ENCODE results near the gene TNKS1BP1. TPM values are rescaled to one million over a fixed set of nuclear protein-coding genes. Genes with fewer than 3 reads are reported as not detected.

TNKS1BP1 gene
- total and polyA plus RNA-seq, 9 of the 15 experiments (the other 6 are each of a cell fraction or from before 2014, with no cell fraction given), result 1.1 to 47.2 (median 10.9) TPM

DNA sequence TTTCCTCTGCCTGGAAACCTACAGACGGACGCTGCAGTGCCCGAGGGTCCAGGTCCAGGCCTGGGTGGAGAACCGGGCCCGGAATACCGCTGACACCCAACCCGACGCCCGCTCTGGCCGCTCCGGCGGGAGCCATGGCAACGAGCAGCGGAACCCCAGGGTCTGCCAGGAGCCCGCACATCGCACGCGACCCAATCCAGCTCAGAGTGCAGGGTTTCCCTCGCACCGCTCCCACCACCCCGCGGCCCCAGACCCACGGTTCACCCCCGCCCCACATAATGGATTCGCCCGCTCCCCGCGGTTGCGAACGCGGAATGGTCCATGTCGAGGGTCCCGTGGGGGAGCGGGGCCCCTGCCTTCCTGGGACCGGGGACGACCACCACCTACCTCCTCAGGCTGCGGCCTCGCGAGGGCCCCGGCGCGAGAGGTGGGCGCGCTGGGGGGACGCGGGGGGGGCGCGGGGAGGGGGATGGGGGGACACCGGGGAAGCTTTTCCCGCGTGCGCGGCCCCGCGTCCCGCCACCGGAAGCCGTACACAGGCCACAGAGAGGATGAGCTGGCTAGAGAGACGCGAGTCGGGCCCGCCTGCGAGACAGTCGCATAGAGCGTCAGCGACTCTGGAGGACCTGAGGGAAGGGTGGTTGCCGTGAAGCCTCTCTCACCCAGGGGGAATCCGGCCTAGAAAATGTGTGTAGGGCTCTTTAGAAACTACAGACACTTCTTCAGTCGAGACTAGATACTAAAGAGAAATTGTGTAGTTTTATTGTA lies 10.8 kb upstream of the TNKS1BP1 start, which contains the start of gene SSRP1 (continued):
- TF ChIP-seq ZNF511 (CRISPR knock-in tag; IDR thresholded peaks at IDR 0.05) (0 out of 2 replicates have a peak, but pooled peaks have one; percentile 33), ZNF3 (CRISPR knock-in tag; IDR thresholded peaks at IDR 0.05) (no peak), ZBTB2 (IDR thresholded peaks at IDR 0.05) (no peak), L3MBTL2 (IDR thresholded peaks at IDR 0.05) (no peak)

- DNase-seq (ENCODE audit: extremely low read depth in 1 of 4, low spot score in 3 of 4), result no peak
- Histone ChIP-seq H4K20me1 (replicated peaks; ENCODE audit: control insufficient read depth, insufficient read depth, low read length) (no peaks in the 10 kb centered on the region; the same call in 1 of the 2 replicates), H3K4me1 (replicated peaks in 1 of 2; ENCODE audit: control insufficient read depth in 2 of 2, insufficient read depth in 2 of 2, low read length in 2 of 2) (peaks cover 10 to 19% of the 10 kb centered on the region in 2 experiments; a peak in 4 of 5 replicates), H2AFZ (ENCODE audit: low read depth, low read length) (peak overlapping the region; percentile 99), H3K9me1 (ENCODE audit: control insufficient read depth, insufficient read depth, low read length) (no peaks in the 10 kb centered on the region), H3K9ac (ENCODE audit: insufficient read depth in 1 of 2, low read depth in 2 of 2, low read length in 2 of 2) (peak overlapping the region; percentile 90 to 97), H3K4me3 (peak overlapping the region; percentile 92), H3K79me2 (ENCODE audit: control insufficient read depth, insufficient read depth, low read length) (peaks cover 40% of the 10 kb centered on the region), H3K36me3 (ENCODE audit: control insufficient read depth, insufficient read depth, low read length) (peaks cover 48% of the 10 kb centered on the region), H3K27me3 (ENCODE audit: control insufficient read depth in 2 of 2, insufficient read depth in 2 of 2, low read length in 2 of 2) (no peaks in the 10 kb centered on the region; a peak in 1 of 5 replicates), H3K27ac (ENCODE audit: extremely low read depth, low read depth, low read length) (peak overlapping the region; percentile 86), H3K4me2 (ENCODE audit: insufficient read depth, low read length) (peak overlapping the region; percentile 91), H3K9me3 (replicated peaks; ENCODE audit: control insufficient read depth, insufficient read depth, low read depth, low read length) (no peaks in the 10 kb centered on the region)
- peak; percentile 62 for FAIRE-seq
- ATAC-seq, result no peak; the same call in 2 of the 3 replicates
- no TSS peak for BruUV-seq (replicated peaks)
- CTCF ChIA-PET (ENCODE audit: low intra/inter-chr PET ratio), result no interaction called here
- intact Hi-C loops (cut with micrococcal nuclease), result no loop called here
- POLR2A ChIA-PET, result interaction anchor here (0.5 to 3.0 kb wide), 5 partner anchors 9 to 1676 kb away, joined by 3 to 28 read pairs (median 4); partner anchors contain the start of gene TNKS1BP1
- TF ChIP-seq YY1 (IDR thresholded peaks at IDR 0.05; ENCODE audit: borderline replicate concordance in 1 of 3, control insufficient read depth in 1 of 3, extremely low read depth in 1 of 3, insufficient read depth in 3 of 3, insufficient read length in 1 of 3, insufficient replicate concordance in 2 of 3, low read depth in 1 of 3, low read length in 2 of 3), result peak in 1 of 3 experiments; percentile 3
- no peak for TF ChIP-seq RFX7 (CRISPR knock-in tag; IDR thresholded peaks at IDR 0.05)
- peak; percentile 42; the same call in 1 of the 2 replicates for TF ChIP-seq CTBP1 (IDR thresholded peaks at IDR 0.05; ENCODE audit: borderline replicate concordance)
- no peak for TF ChIP-seq KLF10 (CRISPR knock-in tag; IDR thresholded peaks at IDR 0.05)
- no peak for TF ChIP-seq TRIM25 (IDR thresholded peaks at IDR 0.05; ENCODE audit: borderline replicate concordance)
- no peak for TF ChIP-seq HNRNPK (IDR thresholded peaks at IDR 0.05; ENCODE audit: low read depth, low read length, poor library complexity, severe bottlenecking)
- 4% methylated on average over 7 of the region's 7 CpGs for WGBS (ENCODE audit: insufficient coverage, low coverage, missing lambda C conversion rate)
- in situ Hi-C loops (cut with MboI), result no loop called here
These were observed 10.2 kb upstream of the TNKS1BP1 start for GRCh38 chr11:57335023-57335342.

Measured in K562 (cell line).